Stimulated activated CD8-positive, alpha-beta memory T cell treated with anti-CD3 and anti-CD28 coated beads, Interleukin-2, amount 100 ng/mL, for 1 hour (primary cell): ENCODE results near the gene PIK3R6.

Experiments used
- DNase-seq, 2 donors: peaks; one replicate each; pipeline ENCODE4 v3.0.0-alpha.2; 2020; ENCODE audit warnings: low read depth in 2 of 2

Gene PIK3R6

DNA sequence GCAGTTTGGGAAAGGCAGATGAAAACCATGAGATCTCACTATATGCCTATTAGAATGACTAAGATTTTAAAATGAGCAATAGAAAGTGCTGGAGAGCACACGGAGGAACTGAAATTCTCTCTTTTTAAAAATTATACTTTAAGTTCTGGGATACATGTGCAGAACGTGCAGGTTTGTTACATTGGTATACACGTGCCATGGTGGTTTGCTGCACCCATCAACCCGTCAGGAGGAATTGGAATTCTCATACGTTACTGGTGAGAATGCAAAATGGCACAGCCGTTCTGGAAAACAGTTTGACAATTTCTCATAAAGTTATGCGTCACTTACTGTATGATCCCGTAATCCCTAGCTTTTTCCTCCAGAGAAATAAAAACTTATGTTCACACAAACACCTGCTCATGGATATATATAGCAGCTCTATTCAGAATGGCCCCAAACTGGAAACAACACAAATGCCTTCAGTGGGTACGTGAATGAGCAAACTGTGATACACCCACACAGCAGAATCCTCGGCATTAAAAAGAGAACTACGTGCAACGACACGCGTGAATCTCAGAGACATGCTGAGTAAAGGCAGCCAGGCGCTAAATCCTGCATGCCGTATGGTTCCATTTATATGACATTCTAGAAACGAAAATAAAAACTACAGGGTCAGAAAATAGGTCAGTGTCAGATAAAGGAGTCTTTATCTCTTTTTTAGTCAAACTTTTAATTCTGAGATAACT is 11.8 kb downstream of the PIK3R6 start:
- no peak for DNase-seq

- DNase-seq = no peak
These were observed 15.9 kb downstream of the PIK3R6 start for GRCh38 chr17:8851600-8851999.

- DNase-seq = no peak
These were observed 18.0 kb downstream of the PIK3R6 start for GRCh38 chr17:8849311-8850041.

DNA sequence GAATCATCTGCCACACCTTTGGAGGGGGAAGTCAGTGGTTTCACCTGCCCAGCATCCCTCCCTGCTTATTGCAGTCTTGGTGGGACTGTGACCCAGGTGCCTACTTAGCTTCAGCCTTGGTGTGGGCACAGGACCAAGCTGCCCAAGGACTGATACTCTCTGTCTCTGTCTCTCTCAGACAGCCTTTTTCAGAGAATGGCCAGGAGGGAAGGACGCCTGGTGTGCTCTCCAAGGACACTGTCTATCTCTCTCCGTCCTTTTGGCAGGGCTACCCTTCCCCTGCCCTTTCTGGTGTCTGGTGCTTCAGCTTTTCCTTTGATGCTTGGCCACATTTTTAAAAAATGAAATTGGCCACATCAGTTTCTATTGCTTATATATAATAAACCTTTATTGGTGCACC is 19.6 kb downstream of the PIK3R6 start:
- DNase-seq = no peak

GRCh38 chr17:8846768-8847211 is 20.7 kb downstream of the PIK3R6 start:
- DNase-seq = no peak

DNA sequence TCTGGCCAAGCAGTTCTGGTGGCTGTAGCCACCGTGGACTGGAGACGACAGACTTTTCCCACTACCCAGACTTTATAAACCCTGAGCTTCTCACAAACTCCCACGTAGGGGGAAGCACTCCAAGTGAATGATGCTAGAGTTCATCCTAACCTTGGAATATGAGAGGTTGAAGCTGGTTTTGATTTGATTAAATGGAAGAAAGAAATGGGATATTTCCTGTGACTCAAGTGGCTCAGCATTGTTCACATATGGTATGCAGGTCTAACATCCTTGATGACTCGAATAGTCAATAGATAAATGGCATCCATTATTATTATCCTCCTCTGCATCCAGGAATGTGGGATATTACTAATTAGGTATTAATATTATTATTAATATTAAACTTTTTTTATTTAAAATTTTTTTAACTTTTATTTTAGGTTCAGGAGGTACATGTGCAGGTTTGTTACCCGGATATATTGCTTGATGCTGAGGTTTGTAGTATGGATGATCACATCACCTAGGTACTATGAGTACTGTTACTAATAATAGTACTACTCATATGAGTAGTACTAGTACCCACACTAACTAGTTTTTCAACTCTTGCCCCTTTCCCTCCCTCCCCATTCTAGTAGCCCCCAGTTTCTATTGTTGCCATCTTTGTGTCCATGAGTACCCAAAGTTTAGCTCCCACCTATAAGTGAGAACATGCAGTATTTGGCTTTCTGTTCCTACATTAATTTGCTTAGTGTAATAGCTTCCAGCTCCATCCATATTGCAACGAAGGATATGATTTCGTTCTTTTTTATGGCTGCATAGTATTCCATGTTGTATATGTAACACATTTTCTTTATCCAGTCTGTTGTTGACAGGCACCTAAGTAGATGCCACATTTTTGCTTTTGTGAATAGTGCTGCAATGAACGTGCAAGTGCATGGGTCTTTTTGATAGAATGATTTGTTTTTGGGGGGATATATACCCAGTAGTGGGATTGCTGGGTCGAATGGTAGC is 22.9 kb downstream of the PIK3R6 start:
- no peak for DNase-seq

GRCh38 chr17:8843344-8843743 is 24.1 kb downstream of the PIK3R6 start:
- no peak for DNase-seq

GRCh38 chr17:8841844-8842243 is 25.6 kb downstream of the PIK3R6 start:
- DNase-seq = no peak

- DNase-seq = no peak
These were observed 28.0 kb downstream of the PIK3R6 start for GRCh38 chr17:8839410-8839935.

DNA sequence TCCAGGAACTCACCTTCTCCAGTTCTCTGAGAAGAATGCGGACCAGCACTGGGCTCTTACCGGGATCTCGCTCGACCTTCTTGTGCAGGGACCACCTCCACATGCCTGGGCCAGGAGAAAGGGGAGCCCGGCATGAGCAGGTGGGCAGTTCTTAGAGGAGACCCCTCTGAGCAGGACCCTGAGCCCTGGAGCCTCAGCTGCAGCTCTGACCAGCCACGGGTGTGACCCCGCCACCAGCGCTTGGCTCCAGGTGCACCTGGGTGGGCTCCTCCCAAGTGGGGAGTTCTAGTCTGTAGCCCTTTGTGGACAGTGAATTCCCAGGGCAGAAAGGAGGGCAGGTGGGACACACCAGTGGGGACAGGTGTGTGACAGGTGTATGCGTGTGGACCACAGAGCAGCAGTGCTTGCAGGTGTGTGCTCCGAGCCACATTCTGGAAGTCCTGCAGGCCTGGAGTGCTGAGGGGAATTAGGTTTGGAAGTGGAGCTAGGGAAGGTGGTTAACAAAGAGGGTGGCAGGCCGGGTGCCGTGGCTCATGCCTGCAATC is 28.9 kb downstream of the PIK3R6 start:
- no peak for DNase-seq

DNA sequence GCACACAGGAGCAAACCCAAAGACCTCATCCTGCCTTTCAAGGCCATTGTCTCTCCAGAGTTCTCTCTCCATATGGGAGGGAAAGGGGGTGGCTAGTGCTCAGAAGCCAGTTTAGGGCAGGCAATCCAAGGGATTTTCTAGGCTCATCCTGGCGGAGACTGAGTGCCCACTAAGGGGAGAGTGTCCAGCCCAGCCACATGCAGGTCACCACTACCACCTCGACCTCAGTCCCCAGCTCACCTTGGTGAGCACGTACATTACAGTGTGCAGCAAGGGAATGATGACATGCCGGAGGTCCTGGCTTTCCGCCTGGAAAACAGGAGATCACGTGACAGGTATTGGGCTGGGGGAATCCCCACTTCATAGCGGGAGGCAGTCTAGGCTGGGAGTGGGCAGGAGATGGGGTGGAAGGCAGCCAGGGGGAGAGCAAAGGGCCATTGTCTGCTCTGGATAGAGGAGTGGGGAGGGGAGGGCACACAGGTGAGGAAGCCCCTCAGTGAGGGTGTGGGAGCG is 29.9 kb downstream of the PIK3R6 start:
- DNase-seq = no peak

GRCh38 chr17:8836821-8837562 is 30.5 kb downstream of the PIK3R6 start:
- DNase-seq = no peak

DNA sequence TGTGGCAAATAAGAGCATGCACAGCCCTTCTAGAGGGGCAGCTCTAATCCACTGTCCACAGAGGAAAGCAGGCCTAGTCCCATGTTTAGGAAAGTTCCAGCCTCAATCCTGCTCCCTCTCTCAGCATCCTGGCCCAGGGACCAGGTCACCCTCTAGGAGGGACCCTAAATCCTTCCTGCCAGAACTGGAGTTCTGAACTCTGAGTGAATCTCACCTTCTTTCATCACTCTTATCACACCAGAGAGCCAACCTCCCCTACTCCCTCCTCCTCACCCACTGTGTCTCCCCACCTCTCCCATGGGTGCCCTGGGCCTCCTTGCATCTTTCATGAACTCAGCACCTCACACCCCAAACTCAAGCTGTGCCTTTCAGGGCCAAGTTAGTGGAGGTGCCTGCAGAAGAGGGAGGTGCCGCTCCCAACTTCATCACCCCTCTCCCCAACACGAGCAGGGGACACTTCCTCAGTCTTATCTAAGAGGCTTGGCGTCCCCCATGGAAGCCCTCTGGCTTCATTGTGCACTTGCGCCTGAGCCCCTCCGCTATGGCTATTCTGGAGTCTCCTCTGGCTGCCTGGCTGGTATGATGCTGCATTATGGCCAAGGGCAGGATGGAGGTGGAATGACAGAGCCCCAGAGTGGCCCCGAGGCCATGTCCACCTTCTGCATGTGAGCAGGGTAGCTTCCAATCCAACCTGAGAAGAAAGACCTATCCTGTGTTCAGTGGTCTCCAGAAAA is 31.7 kb downstream of the PIK3R6 start:
- no peak for DNase-seq

GRCh38 chr17:8835106-8835505 is 32.4 kb downstream of the PIK3R6 start:
- no peak for DNase-seq

DNA sequence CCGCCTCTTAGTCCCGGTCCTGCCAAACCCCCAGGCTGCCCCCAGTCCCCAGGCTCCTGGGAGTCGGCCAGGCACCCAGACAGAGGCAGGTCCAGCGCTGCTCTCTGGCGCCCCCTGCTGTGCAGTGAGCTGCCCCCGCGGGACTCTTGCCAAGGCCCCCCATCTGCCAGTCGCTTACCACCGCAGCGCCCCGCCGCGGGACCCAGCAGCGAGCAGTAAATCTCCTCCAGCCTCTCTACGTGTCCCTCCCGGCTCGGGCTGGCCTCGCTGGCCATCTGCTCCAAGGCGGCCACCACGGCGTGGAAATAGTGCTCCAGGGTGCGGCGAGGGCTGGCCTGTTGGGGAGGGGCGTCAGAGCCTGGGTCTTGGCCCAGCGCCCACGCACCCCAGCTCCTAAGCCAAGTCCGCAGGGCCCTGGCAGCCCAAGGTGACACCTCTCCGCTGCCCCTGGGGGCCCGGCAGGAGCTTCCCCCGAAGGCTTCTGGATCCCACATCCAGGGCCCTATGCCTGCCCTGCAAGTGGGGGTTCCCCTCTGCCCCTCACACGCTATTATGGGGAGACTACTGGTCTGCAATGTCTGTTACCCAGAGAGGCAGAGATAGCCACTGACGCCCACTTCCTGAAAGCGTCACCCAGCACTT is 34.6 kb downstream of the PIK3R6 start:
- DNase-seq = no peak

DNA sequence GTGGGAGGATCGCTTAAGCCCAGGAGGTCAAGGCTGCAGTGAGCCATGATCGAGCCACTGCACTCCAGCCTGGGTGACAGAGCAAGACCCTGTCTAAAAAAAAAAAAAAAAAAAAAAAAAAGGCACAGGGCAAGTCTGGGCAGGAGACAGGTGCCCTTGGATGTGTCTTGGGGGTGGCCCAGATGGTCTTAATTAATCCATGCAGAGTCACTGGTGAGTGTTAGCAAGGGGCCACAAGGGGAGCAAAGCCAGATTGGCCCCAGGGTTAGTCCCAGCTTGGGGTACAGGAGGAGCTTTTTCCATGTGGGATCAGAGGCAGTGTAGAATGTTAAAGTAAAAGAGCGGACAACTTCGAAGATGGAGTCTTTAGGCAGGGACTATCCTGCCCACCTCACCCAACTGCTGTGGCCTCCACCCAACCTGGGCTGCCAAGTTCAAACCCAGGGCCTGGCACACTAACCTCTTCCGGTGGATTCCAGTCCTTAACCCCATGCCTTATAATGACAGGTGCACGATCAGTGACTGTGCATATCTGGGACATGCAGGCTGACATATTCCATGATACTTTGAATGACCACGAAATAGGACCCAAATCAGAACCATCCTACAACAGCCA is 36.1 kb downstream of the PIK3R6 start:
- DNase-seq = no peak

DNA sequence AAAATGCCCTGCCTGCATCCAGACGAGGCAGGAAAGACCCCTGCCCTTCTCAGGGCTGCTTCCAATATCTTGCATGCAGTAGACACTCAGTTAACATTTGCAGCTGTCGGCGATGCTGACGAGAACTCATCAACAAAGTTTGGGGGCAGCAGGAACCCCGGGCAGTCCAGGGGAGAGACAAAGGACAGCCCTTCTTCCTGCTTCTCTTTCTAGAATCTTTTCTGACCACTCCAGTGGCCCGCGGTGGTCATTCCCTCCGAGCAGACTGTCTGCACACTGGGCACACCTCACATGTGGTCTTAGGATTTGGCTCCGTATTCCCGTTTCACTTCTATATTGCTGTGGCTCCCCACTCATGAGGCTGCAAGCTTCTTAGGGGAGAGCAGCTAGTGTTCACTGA is 37.3 kb downstream of the PIK3R6 start:
- no peak for DNase-seq

- no peak for DNase-seq
These were observed 38.2 kb downstream of the PIK3R6 start for GRCh38 chr17:8829036-8829941.
